ENCODE data around the gene LRP8.

DNA sequence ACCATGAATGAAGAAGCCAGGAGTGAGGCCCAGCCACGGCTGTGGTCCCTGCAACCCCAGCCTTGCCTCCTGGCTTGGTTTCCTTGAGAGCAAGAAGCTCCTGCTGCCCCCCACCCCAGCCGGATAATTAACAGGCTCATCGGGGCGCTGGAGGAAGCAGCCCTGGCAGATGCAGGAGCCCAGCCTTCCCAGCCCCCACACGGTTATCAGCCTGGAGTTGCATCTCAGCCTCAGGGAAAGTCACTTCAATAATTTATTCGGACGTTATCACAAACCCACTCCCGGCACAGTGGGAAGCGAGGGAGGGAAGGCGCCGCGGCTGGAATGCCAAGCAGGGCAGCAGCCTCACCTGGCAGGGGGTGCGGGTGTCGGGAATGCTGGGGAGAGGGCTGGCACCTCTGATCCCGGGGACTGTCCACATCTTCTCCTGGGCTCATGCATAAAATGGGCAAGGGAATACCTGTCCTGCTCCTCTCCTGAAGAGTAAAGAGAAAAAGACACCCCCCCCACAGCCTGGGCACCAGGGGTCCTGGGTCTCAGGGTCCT is 43.3 kb upstream of the LRP8 start:
- TF ChIP-seq, protein P1, sequence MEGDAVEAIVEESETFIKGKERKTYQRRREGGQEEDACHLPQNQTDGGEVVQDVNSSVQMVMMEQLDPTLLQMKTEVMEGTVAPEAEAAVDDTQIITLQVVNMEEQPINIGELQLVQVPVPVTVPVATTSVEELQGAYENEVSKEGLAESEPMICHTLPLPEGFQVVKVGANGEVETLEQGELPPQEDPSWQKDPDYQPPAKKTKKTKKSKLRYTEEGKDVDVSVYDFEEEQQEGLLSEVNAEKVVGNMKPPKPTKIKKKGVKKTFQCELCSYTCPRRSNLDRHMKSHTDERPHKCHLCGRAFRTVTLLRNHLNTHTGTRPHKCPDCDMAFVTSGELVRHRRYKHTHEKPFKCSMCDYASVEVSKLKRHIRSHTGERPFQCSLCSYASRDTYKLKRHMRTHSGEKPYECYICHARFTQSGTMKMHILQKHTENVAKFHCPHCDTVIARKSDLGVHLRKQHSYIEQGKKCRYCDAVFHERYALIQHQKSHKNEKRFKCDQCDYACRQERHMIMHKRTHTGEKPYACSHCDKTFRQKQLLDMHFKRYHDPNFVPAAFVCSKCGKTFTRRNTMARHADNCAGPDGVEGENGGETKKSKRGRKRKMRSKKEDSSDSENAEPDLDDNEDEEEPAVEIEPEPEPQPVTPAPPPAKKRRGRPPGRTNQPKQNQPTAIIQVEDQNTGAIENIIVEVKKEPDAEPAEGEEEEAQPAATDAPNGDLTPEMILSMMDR (IDR thresholded peaks at IDR 0.05; ENCODE audit: insufficient read depth, low read length, poor library complexity, severe bottlenecking) = no peak
- no peak for TF ChIP-seq EZH2phosphoT487 (conservative IDR thresholded peaks at IDR 0.05; ENCODE audit: low read length)

All from SU-DHL-6 (cell line).